ENCODE measurements around the gene SLC6A3. TPM values are rescaled to one million over a fixed set of nuclear protein-coding genes. Genes with fewer than 3 reads are reported as not detected.
"Not testable (repeated sequence)": the region's sequence is repeated elsewhere in the genome, so short reads cannot be mapped to it uniquely, and the experiment has no call there.

SLC6A3 gene
- total RNA-seq, 2 donors from 2014 or later: 0.18 TPM; not detected in 1

DNA sequence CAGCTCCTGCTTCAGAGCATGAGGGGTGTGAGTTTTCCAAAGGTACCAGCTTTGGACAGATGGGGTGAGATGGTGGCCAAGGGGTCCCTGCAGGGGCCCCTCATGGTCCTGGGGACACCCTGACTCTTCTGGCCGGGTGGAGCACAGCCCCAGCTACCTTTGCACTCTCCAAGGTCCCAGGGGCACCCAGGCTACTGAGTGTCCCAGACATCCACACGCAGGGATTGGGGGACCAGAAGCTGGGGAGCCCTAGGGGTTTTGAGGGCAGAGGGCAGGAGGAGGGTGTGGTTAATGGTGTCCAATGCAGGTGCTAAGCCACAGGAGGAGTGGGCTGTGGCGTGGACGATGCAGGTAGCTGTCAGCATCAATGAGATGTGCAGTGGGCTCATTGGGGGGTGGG, 84.4 kb downstream of the SLC6A3 start:
- DNase-seq: no peak
- WGBS, 2 experiments (ENCODE audit: insufficient coverage in 1 of 2, insufficient read length in 1 of 2): 89 to 96% methylated on average over 3 to 4 of the region's 4 CpGs
- Histone ChIP-seq H3K4me3 (ENCODE audit: low read length) (no peak overlapping the region), H3K27me3 (ENCODE audit: control insufficient read depth, insufficient read depth, low read length, poor library complexity, severe bottlenecking) (peaks cover 7% of the 10 kb centered on the region), H3K9me3 (ENCODE audit: control insufficient read depth, low read length) (no peaks in the 10 kb centered on the region), H3K4me1 (ENCODE audit: control insufficient read depth, insufficient read depth, low read length) (no peaks in the 10 kb centered on the region), H3K27ac (ENCODE audit: low read depth, low read length) (no peak overlapping the region), H3K36me3 (ENCODE audit: control insufficient read depth, insufficient read depth, low read length) (no peaks in the 10 kb centered on the region), H3K9ac (ENCODE audit: extremely low read depth, low read length, poor library complexity, severe bottlenecking) (no peak overlapping the region)
- Mint-ChIP-seq H3K9me3 (no peaks in the 10 kb centered on the region), H3K27me3 (ENCODE audit: insufficient read depth) (peaks cover 3% of the 10 kb centered on the region), H3K4me1 (no peaks in the 10 kb centered on the region), H3K4me3 (no peak overlapping the region), H3K36me3 (ENCODE audit: low read depth) (no peaks in the 10 kb centered on the region), H3K27ac (no peak overlapping the region)
- TF ChIP-seq, protein P1, sequence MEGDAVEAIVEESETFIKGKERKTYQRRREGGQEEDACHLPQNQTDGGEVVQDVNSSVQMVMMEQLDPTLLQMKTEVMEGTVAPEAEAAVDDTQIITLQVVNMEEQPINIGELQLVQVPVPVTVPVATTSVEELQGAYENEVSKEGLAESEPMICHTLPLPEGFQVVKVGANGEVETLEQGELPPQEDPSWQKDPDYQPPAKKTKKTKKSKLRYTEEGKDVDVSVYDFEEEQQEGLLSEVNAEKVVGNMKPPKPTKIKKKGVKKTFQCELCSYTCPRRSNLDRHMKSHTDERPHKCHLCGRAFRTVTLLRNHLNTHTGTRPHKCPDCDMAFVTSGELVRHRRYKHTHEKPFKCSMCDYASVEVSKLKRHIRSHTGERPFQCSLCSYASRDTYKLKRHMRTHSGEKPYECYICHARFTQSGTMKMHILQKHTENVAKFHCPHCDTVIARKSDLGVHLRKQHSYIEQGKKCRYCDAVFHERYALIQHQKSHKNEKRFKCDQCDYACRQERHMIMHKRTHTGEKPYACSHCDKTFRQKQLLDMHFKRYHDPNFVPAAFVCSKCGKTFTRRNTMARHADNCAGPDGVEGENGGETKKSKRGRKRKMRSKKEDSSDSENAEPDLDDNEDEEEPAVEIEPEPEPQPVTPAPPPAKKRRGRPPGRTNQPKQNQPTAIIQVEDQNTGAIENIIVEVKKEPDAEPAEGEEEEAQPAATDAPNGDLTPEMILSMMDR (conservative IDR thresholded peaks at IDR 0.05): no peak

DNA sequence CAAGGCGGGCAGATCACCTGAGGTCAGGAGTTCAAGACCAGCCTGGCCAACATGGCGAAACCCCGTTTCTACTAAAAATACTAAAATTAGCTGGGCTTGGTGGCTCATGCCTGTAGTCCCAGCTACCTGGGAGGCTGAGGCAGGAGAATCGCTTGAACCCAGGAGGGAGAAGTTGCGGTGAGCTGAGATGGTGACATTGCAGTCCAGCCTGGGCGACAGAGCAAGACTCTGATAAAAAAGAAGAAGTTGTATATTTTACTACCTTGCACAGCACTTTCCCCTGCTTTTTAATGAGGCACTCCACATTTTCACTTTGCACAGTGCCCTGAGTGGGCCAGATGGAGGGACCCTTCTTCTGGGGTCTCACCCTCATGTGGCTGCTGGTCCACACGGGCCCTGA, 84.9 kb downstream of the SLC6A3 start:
- not testable (repeated sequence) for H3K9me3 Mint-ChIP-seq; H3K9ac ChIP-seq (ENCODE audit: extremely low read depth, low read length, poor library complexity, severe bottlenecking); H3K4me1 ChIP-seq (ENCODE audit: control insufficient read depth, insufficient read depth, low read length); H3K36me3 ChIP-seq (ENCODE audit: control insufficient read depth, insufficient read depth, low read length); H3K27me3 Mint-ChIP-seq (ENCODE audit: insufficient read depth); H3K27me3 ChIP-seq (ENCODE audit: control insufficient read depth, insufficient read depth, low read length, poor library complexity, severe bottlenecking); H3K27ac ChIP-seq (ENCODE audit: low read depth, low read length); H3K4me3 ChIP-seq (ENCODE audit: low read length); H3K27ac Mint-ChIP-seq; H3K9me3 ChIP-seq (ENCODE audit: control insufficient read depth, low read length); DNase-seq; H3K4me1 Mint-ChIP-seq; H3K4me3 Mint-ChIP-seq; H3K36me3 Mint-ChIP-seq (ENCODE audit: low read depth)
- 96% methylated on average over 4 to 7 of the region's 7 CpGs for WGBS, 2 experiments (ENCODE audit: insufficient coverage in 1 of 2, insufficient read length in 1 of 2)

DNA sequence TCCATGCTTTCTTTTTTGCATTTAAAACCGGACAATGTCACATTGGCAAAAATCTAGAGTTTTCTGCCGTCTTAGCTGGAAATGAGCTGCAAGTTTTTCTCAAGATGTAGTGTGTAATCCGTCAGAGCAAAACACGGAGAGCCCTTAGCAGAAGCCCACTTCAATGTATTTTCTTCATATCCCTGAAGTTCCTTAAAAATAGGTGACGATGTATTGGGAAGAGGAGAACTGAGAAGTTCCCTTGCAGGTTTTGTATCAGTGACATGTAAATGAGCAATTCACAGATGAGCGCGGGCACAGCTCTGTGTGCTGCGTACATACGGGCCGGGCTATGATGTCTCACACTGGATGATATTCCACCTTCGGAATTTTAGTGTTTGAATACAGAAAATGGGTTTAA, 85.5 kb downstream of the SLC6A3 start:
- Mint-ChIP-seq H3K4me3 (no peak overlapping the region), H3K36me3 (ENCODE audit: low read depth) (no peaks in the 10 kb centered on the region), H3K4me1 (no peaks in the 10 kb centered on the region), H3K27me3 (ENCODE audit: insufficient read depth) (peaks cover 3% of the 10 kb centered on the region), H3K9me3 (no peaks in the 10 kb centered on the region), H3K27ac (no peak overlapping the region)
- WGBS, 2 experiments (ENCODE audit: insufficient coverage in 1 of 2, insufficient read length in 1 of 2): 93 to 97% methylated on average over 7 to 10 of the region's 11 CpGs
- no peak overlapping the region for H3K4me3 ChIP-seq (ENCODE audit: low read length)
- TF ChIP-seq, protein P1 (conservative IDR thresholded peaks at IDR 0.05): no peak
- H3K36me3 ChIP-seq (ENCODE audit: control insufficient read depth, insufficient read depth, low read length): no peaks in the 10 kb centered on the region
- no peak overlapping the region for H3K9ac ChIP-seq (ENCODE audit: extremely low read depth, low read length, poor library complexity, severe bottlenecking)
- H3K27ac ChIP-seq (ENCODE audit: low read depth, low read length): no peak overlapping the region
- H3K27me3 ChIP-seq (ENCODE audit: control insufficient read depth, insufficient read depth, low read length, poor library complexity, severe bottlenecking): peaks cover 7% of the 10 kb centered on the region
- no peak for DNase-seq
- no peaks in the 10 kb centered on the region for H3K4me1 ChIP-seq (ENCODE audit: control insufficient read depth, insufficient read depth, low read length)
- H3K9me3 ChIP-seq (ENCODE audit: control insufficient read depth, low read length): no peaks in the 10 kb centered on the region

DNA sequence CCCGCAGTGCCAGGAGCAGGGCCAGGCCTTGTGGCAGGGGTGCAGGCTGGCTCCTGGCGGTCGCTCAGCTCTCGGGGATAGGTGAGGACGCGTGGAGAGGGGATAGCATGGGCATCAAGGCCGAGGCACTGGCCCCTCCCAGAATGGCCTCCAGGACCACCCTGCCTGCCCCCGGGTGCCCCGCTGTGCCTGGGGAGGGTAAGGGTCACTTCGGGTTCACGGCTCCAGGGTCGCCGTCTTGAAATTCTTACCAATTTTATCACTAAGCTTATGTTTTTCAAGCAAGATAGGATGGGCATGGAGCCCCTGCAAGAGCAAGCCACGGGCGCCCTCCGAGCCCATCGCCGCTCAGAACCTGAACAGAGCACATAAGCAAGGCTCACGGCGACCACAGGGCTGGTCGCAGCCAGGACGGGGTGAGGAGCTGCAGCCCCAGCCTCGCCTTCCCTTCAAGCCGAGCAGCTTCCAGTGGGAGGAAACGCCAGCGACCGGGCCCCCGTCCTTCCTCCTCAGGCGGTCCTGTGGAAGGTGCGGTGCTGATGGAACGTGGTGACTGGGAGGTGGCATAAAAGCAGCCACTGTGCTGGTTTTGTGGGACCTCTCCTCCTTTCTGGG, 86.1 kb downstream of the SLC6A3 start:
- Mint-ChIP-seq H3K27me3 (ENCODE audit: insufficient read depth) (peaks cover 3% of the 10 kb centered on the region), H3K4me3 (no peak overlapping the region), H3K27ac (no peak overlapping the region), H3K4me1 (no peaks in the 10 kb centered on the region), H3K9me3 (no peaks in the 10 kb centered on the region), H3K36me3 (ENCODE audit: low read depth) (no peaks in the 10 kb centered on the region)
- TF ChIP-seq, protein P1 (conservative IDR thresholded peaks at IDR 0.05): no peak
- H3K9me3 ChIP-seq (ENCODE audit: control insufficient read depth, low read length): no peaks in the 10 kb centered on the region
- H3K27me3 ChIP-seq (ENCODE audit: control insufficient read depth, insufficient read depth, low read length, poor library complexity, severe bottlenecking): peaks cover 7% of the 10 kb centered on the region
- no peaks in the 10 kb centered on the region for H3K36me3 ChIP-seq (ENCODE audit: control insufficient read depth, insufficient read depth, low read length)
- no peaks in the 10 kb centered on the region for H3K4me1 ChIP-seq (ENCODE audit: control insufficient read depth, insufficient read depth, low read length)
- H3K27ac ChIP-seq (ENCODE audit: low read depth, low read length): no peak overlapping the region
- no peak overlapping the region for H3K9ac ChIP-seq (ENCODE audit: extremely low read depth, low read length, poor library complexity, severe bottlenecking)
- 92 to 94% methylated on average over 23 to 31 of the region's 31 CpGs for WGBS, 2 experiments (ENCODE audit: insufficient coverage in 1 of 2, insufficient read length in 1 of 2)
- no peak overlapping the region for H3K4me3 ChIP-seq (ENCODE audit: low read length)
- no peak for DNase-seq
